T-helper 1 cell treated with Interleukin-12 subunit alpha and Interleukin-12 subunit beta and Interleukin-4 antibody, amounts not matched to agents 30 ng/mL and 1 ng/mL, for 36 hours (primary cell): ENCODE measurements around the gene GABPB1. TPM values are rescaled to one million over a fixed set of nuclear protein-coding genes. Genes with fewer than 3 reads are reported as not detected.

Source experiments
- intact Hi-C: fragments of 100-400 bp; cut with micrococcal nuclease; formaldehyde crosslinking; loops from one replicate; pipeline ENCODE4 v1.15.1; 2024
- total RNA-seq: library from RNA; stranded (reverse); gene quantifications from 2 replicates; pipeline ENCODE4 v1.2.3, GENCODE V29; 2022

GABPB1 gene
- total RNA-seq, 1 donor from 2014 or later: 50.4 TPM

- intact Hi-C loops: loop anchor here (5.0 kb wide), 2 partner anchors 112 to 658 kb away; partner anchors contain the start of gene AP4E1
These were observed 105.9 kb downstream of the GABPB1 start for GRCh38 chr15:50248994-50249582.

GRCh38 chr15:50247819-50248655 lies 107.0 kb downstream of the GABPB1 start:
- intact Hi-C loops: loop anchor here (1.0 to 5.0 kb wide), 6 partner anchors 12 to 659 kb away; partner anchors contain the start of genes AP4E1, DTWD1 and FAM227B

DNA sequence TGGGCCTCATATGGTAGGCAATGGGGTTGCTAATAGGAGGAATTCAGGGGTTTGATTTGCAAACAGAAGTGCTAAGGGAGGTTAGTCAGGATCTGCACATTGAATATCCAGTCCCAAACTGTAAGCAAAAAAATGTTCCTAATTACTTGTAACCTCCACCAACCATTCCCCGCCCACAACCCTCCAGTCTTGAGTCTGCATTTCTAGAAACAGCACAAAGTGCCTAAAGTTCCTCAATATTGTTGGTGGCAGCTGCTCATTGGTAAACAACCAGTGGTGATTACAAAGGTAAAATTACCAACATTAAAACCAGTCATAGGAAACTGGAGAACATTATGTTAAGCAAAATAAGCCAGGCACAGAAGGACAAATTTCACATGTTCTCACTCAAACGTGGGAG lies 108.4 kb downstream of the GABPB1 start:
- intact Hi-C loops: loop anchor here (1.0 to 5.0 kb wide), 6 partner anchors 14 to 661 kb away; partner anchors contain the start of genes AP4E1, DTWD1 and FAM227B

- intact Hi-C loops: loop anchor here (5.0 kb wide), 2 partner anchors 108 to 662 kb away; partner anchors contain the start of gene AP4E1
These were observed 109.9 kb downstream of the GABPB1 start for GRCh38 chr15:50244959-50245624.

GRCh38 chr15:50244153-50244552 lies 110.8 kb downstream of the GABPB1 start:
- intact Hi-C loops: no loop called here

- intact Hi-C loops: no loop called here
These were observed 113.1 kb downstream of the GABPB1 start for GRCh38 chr15:50241684-50242450.

DNA sequence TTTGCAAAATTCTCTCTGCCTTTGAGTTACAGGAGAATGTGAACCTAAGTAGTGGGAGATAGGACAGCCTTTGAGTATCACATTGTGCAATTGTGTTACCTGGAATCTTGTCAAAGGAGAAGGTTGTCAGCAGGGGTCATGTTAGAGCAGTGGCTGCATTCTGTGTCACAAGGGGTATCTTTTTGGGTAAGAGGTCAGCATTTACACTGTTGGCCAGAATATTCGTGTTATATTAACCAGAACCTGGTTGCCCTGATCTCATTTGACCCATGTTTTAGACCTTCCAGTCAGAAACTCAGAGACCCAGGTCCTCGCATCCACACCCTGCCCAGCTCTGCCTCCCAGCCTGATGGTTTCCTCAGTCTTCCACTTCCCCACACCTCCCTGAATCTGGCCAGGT lies 116.7 kb downstream of the GABPB1 start:
- intact Hi-C loops: loop anchor here (5.0 kb wide), 1 partner anchor 39 kb away; no protein-coding TSS in a partner anchor

DNA sequence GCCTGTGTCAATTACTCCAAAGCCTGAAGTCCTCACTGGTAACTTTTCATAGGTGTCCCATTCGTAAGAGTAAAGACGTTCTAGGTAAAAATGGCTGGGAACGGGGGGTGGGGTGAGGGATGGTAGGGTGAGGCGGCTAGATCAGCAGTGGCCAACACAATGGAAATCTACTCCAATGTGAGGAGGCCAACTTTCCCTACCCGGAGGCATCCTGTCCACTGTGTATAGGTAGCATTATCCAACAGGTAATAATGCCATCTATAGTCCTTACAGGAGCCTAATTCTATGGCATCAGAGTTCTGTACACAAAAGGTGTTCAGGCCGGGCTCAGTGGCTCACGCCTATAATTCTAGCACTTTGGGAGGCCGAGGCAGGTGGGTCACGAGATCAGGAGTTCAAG lies 118.6 kb downstream of the GABPB1 start:
- intact Hi-C loops: loop anchor here (5.0 kb wide), 1 partner anchor 41 kb away; no protein-coding TSS in a partner anchor

GRCh38 chr15:50235794-50236193 lies 119.2 kb downstream of the GABPB1 start:
- intact Hi-C loops: loop anchor here (5.0 kb wide), 1 partner anchor 42 kb away; no protein-coding TSS in a partner anchor

DNA sequence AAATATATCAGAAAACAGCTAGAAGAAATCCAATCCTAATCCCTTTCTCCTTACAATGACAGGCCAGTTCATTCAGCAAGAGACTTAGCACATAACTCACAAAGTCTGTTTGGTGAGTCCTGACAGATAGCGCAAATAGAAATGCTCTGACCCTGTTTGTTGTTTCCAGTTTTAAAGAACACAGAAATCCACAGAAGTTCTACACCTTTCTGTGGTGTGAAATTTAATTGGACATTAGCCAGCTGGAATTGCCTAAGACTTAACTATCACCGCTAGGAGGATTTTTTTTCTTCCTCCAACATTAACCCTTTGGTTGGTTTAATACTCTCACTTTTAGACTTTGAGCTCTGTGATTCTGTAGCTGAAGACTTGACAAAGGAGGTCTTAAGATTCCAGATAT lies 120.2 kb downstream of the GABPB1 start:
- intact Hi-C loops: loop anchor here (5.0 kb wide), 1 partner anchor 43 kb away; no protein-coding TSS in a partner anchor

DNA sequence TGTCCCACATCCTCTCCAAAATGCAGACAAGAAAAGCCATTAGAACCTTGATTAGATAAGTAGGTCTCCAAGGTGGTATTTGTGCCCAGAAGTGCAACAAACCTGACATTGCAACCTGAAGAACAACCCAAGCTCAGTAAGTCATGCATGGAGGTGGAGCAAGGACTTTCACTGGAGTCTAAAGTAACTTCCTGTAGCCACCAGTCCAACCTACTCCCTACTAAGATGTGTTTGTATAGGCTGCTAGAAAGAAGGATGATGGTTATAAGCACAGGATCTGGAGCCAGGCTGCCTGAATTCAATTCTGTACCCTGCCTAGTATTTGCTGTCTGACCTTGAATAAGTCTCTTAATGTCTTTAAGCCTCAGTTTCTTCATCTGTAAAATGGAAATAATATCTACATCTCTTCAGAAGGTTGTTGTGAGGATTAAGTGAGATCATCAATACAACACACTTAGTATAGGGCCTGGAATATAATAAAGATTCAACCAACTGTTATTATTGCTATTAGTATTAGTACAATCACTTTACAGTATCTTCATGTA lies 121.7 kb downstream of the GABPB1 start:
- intact Hi-C loops: no loop called here

GRCh38 chr15:50232791-50233190 lies 122.2 kb downstream of the GABPB1 start:
- intact Hi-C loops: no loop called here

DNA sequence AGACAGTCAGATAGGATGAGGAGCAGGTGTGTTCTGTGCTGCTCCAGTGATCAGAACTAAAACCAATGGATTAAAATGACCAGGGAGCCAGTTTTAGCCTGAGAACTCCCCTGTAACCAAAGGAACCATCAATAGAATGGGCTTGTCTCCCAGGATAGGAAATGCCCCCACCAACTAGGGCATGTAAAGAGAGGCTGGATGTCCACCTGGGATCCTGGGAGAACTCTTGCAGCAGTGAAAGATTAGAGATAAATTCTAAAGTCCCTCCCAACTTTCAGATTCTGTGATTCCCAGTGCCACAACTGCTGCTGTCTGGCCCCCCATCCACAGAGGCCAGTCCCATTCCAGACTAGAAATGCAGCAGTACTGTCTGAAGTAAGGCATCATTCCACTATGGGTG lies 123.2 kb downstream of the GABPB1 start:
- intact Hi-C loops: no loop called here

GRCh38 chr15:50229336-50229735 lies 125.7 kb downstream of the GABPB1 start:
- intact Hi-C loops: no loop called here

GRCh38 chr15:50228866-50229265 lies 126.1 kb downstream of the GABPB1 start:
- intact Hi-C loops: no loop called here

GRCh38 chr15:50227076-50227475 lies 127.9 kb downstream of the GABPB1 start:
- intact Hi-C loops: no loop called here

DNA sequence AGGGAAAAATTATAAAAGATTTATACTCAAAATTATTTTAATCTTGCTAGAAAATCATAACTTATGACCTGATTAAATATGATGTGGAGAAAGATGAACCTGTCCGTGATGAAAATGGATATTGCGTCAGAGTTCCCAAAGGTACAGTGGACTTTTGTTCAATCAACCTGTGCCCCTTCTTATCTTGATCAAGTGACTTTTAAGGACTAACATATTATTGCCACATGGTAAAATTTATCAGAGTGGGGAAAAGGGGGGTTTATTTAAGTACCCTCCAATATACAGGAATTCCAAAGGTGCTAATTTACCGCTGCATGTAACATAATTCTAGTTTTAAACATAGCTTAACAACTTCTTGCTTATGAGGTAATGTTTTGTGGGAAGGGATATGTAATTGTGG lies 129.1 kb downstream of the GABPB1 start:
- intact Hi-C loops: no loop called here
